GM18861 (cell line): ENCODE measurements around the gene MRPL50.

ENCODE experiments used
- ATAC-seq: cut with Tn5 transposase; IDR thresholded peaks from one replicate; pipeline ENCODE4 v1.9.1; 2021; ENCODE audit not compliant: unreplicated experiment

Gene MRPL50

DNA sequence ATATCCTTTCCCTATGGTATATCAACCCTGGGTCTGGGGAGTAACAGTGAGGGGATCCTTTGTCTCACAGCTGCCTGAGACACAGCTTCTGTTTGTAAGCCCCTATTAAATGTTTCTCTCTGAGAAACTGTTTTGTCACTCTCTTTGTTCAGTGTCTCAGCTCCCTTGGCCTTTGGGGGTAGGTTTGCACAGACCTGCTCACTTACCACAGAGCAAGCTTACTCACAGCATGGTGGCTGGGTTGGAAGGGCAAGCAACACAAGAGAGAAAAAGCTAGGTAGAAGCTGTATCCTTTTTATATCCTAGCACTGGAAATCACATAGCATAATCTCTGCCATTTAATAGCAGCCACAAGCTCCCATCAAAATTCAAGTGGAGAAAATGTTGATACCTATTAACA, 18.1 kb downstream of the MRPL50 start:
- no peak for ATAC-seq

DNA sequence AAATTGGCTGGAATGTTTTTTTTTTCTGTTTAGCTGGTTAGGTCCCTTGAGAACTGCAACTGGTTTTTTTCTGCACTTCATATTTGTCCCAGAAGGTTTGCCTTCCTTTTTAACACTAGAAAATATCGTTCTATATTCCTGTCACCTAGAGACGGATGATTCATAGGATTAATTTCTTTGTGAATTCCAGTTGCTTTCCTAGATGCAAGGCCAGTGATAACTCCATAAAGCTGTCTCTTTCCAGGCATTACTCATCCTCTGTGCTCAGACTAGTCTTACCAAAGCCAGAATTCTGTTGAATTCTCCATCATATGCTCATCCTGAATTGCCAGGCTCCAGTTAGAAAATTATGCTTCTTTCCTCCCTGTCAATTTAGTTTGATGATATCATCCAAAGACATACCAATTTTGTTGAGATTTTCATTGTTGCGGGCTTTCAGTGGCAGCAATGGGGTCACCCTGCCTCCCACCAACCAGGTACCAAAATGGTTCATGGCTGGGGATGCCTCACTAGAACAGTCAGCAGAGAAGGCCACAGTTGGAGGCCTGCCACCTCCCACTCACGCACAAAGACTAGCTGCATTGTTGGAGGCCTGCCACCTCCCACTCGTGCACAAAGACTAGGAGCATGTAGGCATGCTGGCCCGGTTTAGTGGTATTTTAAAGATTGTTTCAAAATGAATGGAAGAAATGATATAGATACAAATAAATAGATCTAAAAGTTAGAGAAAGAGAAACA, 22.1 kb downstream of the MRPL50 start:
- ATAC-seq = no peak

GRCh38 chr9:101375546-101375945, 22.9 kb downstream of the MRPL50 start:
- no peak for ATAC-seq

DNA sequence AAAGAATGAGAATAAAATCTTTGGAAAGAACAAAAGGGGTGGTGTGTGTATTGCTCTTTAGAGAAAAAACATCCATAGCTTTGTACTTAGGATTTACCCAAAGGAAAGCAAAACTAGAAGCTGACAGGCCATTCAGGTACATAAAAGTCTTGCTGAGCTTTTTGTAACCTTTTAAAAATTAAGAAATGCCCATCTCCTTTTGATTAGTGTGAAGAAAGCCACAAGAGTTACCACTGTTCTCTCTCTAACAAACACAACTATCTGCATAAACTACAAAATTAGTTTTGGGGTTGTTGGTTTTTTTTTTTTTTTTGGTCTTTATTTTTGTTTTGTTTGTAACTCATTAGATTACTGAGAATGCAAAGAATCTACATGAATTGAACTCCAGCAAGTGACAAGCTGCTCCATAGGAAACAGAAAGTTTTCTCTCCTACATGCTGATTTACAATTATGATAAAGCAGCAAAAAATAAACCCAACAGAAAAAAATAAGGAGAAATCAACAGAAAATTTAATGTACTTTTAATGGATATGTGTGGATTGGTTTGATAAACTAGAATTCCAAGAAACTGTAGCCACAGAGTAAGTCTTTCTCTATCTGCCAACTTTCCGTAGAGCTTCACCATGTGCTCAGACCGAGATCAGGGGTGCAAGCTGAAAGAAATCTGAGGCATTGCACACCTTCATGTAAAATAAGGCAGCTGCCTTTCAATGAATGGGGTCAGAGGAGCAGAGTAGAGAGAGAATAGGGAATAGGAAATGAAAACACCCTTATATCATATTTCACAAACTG, 25.9 kb downstream of the MRPL50 start:
- no peak for ATAC-seq

GRCh38 chr9:101371813-101372212, 26.6 kb downstream of the MRPL50 start:
- no peak for ATAC-seq

- no peak for ATAC-seq
Observed at GRCh38 chr9:101369884-101370531, 28.4 kb downstream of the MRPL50 start.

GRCh38 chr9:101369286-101369685, 29.1 kb downstream of the MRPL50 start:
- ATAC-seq = no peak

DNA sequence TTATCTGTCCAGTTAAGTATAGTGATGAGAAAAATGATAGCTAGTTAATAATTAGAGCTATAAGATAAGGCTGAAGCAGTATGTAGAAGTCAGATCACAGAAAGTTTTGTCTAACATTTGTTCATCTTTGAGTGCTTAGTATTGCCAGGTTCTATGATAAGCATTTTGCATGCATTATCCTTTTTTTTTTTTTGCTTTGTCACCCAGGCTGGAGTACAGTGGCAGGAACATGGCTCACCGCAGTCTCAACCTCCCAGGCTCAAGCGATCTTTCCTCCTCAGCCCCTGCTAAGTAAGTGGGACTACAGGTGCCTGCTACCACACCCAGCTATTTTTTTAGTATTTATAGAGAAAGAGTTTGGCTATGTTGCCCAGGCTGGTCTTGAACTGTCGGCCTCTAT, 31.1 kb downstream of the MRPL50 start:
- ATAC-seq = no peak

DNA sequence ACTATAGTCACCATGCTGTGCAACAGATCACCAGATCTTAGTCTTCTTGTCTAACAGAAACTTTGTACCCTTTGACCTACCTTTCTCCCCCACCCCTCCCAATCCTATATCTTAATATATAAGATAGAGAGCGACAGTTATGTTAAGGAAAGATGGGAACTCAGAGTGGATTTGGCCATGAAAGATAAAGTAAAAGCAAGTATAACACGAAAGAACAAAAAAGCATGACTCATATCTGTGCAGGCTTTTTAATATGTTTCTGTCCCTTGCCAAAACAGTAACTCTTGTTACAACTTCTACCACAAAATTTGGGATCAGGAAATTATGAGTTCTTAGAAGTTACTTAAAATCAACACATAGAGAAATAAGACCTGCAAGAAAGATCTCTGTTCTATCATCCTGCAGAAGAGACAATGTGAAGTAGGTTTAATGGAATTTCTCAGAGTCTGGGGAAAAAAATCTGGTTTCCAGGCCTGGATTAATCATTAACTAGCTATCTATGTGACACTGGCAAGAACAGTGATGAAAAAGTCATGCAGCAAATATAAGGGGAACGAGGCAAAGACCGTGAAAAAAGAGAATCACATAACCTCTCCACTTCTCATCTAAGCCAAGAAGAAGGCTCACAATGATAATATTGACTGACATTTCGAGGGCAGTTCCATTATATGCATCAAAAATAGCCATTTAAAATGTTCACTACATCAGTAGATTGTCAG, 32.2 kb downstream of the MRPL50 start:
- ATAC-seq = no peak

- no peak for ATAC-seq
Observed at GRCh38 chr9:101365181-101365580, 33.2 kb downstream of the MRPL50 start.

GRCh38 chr9:101362450-101362849, 36.0 kb downstream of the MRPL50 start:
- ATAC-seq = no peak

DNA sequence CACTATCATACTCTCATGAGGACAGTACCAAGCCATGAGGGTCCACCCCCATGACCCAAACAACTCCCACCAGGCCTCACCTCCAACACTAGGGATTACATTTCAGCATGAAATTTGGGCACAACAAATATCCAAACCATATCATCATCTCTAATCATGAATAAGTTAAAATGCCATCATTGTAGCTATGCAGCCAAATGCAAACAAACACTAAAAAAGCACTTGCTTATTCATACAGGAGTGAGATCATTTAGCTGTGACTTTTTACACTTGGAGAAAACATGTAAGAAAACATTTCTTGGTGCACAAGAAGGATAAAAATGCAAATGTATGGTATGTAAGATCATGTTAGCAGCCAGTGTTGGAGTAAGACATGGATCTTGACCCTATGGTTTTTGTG, 37.8 kb downstream of the MRPL50 start:
- ATAC-seq = no peak

- ATAC-seq = no peak
Observed at GRCh38 chr9:101359679-101360078, 38.7 kb downstream of the MRPL50 start.

GRCh38 chr9:101356619-101357018, 41.8 kb downstream of the MRPL50 start:
- ATAC-seq = no peak

DNA sequence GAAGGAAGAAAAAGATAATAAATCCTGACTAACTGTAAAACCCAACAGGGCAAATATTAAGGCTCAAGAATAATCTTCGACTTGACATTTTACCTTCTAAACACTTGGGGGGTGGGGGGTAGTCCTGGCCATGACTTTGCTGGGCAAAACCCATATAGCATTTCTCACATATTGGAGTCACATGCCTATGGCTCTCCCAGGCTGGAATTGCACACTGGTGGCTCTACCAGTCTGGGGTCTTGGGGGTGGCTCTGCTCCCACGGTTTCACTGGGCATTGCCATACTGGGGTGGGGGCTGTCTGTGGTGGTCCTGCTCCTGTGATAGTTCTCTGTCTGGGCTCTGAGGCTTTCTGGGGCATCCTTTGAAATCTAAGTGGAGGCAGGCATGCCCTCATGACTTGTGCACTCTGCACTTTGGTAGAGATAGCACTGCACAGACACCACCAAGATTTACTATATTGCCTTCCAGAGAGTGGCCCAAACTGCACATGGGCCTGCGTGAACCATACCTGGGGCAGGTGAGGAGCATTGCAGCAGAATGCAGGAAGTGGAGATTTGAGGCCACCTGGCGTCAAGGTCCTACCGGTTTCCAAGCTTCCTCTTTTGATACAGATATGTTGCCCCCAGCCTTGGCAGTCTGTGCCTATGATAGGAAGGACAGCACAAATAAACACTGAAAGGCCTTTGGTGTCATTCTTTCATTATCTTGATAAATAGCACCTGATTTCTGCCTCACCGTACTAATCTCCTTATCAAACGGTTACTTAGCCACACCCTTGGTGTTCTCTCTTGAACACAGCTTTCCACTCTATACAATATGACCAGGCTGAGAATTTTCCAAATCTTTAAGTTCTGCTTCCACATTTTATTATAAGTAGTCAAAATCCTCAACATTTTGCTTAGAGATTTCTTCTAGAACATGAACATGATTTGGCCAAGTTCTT, 43.4 kb downstream of the MRPL50 start:
- no peak for ATAC-seq

DNA sequence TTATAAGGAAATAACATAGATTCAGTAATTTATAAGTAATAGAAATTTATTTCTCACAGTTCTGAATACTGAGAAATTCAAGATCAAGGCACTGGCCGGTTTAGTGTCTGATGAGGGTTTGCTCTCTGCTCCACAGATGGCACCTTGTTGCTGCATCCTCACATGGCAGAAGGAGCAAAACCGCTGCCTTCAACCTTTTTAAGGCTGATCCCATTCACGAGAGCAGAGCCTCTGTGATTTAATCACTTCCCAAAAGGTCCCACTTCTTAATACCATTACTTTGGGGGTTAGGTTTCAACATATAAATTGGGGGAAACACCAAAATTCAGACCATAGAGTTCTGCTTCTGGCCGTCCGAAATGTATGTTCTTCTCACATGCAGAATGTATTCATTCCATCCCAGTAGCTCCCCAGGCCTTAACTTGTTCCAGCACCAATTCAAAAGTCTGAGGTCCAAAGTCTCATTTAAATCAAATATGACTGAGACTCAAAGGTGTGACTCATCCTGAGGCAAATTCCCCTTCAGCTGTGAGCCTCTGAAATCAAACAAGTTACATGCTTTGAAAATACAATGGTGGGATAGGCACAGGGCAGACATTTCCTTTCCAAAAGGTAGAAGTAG, 44.2 kb downstream of the MRPL50 start:
- no peak for ATAC-seq

GRCh38 chr9:101353683-101354082, 44.7 kb downstream of the MRPL50 start:
- no peak for ATAC-seq

DNA sequence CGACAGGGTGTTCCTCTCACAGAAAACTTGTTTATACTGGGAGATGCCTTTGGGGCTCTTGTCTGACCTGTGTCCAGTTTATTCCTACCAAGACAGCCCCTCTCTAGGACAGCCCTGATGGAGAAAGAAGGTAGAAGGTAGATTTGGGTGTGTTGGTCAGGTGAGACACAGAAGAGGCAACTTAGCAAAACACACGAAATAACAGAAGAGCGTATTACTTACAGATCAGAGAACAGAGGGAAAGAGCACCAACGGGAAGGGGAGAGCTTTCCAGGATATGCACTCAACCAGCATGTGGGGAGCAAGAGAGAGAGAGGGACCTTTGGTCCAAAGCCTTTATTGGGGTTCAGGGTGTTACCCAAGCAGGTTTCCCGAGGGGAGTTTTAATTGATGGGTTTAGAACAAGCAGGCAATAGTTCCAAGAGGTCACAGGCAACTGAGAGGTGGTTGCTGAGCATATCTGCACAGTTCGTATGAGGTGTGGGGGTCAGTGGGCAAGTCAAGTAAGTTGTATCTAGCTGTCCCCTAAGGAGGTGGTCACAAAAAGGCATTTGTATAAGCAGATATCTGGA, 45.4 kb downstream of the MRPL50 start:
- ATAC-seq = no peak

- ATAC-seq = no peak
Observed at GRCh38 chr9:101350285-101350684, 48.1 kb downstream of the MRPL50 start.
